Vagina (tissue), 2 donors: ENCODE measurements around the gene SNRK.

Experiments used
- CTCF ChIP-seq, 3 experiments: fragments of 450-650 bp in 2 of 3; fragments of 200-600 bp in 1 of 3; sonication (generic) in 1 of 3; IDR thresholded peaks; one replicate each; pipeline ENCODE4 v1.5.1; 2017 to 2019; ENCODE audit warnings: antibody characterized with exemption in 3 of 3, mild to moderate bottlenecking in 2 of 3, moderate library complexity in 2 of 3
- POLR2A ChIP-seq, 2 donors: fragments of 450-650 bp; IDR thresholded peaks; one replicate each; pipeline ENCODE4 v1.6.1; 2017; ENCODE audit warnings: antibody characterized with exemption in 2 of 2, mild to moderate bottlenecking in 2 of 2, moderate library complexity in 2 of 2

- TF ChIP-seq CTCF (IDR thresholded peaks at IDR 0.05), result no peak
- no peak for TF ChIP-seq POLR2A (IDR thresholded peaks at IDR 0.05)
Measured at GRCh38 chr3:43302116-43302880, 16.0 kb downstream of the SNRK start.
